Islet of Langerhans (tissue), 1 donor: ENCODE results near the gene POLDIP2.

ENCODE experiments used
- FAIRE-seq: peaks from one replicate; lab custom pipeline; 2011; peaks lifted over from hg19 to GRCh38; lab: Jason Lieb, UNC

POLDIP2 gene

DNA sequence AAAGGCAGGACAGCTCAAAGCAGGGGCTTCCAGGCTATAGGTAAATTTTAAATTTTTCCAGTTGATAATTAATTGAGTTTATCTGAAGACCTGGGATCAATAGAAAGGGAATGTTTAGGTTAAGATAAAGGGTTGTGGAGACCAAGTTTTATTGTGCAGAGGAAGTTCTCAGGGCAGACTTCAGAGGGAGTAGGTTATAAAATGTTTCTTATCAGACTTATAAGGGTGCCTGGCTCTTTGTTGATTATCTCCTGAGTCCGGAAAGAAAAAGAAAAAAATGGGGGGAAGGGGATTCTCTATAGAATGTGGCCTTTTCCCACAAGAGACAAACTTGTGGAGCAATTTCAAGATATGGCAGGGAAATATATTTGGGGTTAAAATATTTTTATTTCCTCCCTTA is 32.8 kb upstream of the POLDIP2 start:
- FAIRE-seq: no peak

DNA sequence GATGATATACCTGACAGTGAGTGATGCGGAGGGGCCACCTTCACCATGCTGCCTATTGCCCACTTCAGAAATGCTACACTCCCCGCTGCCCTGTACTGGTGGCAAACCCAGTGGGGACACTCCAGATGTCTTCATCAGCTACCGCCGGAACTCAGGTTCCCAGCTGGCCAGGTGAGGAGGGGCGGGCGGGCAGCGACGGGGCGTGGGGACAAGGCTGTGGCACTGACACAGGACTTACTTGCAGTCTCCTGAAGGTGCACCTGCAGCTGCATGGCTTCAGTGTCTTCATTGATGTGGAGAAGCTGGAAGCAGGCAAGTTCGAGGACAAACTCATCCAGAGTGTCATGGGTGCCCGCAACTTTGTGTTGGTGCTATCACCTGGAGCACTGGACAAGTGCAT is 30.8 kb upstream of the POLDIP2 start:
- FAIRE-seq: no peak

DNA sequence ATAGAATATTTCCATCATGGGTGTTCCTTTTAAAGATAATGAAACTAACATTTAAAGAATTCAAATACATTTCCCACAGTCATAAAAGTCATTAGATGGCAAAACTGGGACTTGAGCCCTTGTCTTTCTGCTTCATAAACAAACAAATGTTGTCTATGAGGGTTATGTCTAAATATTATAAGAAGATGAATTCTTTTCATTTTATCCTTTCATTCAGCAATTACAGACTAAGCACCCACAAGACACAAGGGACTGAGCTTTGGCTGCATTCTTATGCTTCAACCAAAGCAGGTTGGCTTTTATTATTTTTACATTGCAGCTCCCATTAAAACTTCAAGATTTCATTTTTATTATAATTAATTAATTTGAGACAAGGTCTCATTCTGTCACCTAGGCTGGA is 29.1 kb upstream of the POLDIP2 start:
- no peak for FAIRE-seq

DNA sequence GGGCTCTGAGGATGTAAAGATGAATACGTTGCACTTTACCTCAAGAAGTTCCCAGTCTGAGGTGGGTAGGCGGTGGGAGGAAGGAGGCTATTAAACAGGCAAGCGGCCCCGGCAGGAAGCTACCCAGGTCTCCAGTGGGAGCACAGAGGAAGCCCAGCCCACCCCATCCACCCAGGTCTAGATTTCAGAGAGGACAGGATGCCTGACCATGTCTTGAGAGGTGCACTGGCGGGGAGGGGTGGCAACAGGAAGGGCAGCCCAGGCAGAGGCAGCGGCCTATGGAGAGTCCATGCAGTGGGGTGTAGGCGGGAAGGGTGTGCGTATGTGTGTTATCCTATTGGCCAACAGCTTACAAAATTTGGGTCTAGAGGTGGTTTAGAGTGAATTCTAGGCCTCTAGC is 28.1 kb upstream of the POLDIP2 start:
- FAIRE-seq: no peak

DNA sequence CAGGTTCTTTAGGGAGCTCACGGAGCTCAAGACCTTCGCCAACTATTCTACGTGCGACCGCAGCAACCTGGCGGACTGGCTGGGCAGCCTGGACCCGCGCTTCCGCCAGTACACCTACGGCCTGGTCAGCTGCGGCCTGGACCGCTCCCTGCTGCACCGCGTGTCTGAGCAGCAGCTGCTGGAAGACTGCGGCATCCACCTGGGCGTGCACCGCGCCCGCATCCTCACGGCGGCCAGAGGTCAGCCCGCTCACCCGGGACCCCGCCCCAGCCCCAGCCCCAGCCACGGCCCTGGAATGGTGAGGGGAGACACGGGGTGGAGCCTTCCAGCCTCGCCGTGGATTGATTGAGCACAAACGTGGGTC is 27.7 kb upstream of the POLDIP2 start:
- FAIRE-seq: no peak

DNA sequence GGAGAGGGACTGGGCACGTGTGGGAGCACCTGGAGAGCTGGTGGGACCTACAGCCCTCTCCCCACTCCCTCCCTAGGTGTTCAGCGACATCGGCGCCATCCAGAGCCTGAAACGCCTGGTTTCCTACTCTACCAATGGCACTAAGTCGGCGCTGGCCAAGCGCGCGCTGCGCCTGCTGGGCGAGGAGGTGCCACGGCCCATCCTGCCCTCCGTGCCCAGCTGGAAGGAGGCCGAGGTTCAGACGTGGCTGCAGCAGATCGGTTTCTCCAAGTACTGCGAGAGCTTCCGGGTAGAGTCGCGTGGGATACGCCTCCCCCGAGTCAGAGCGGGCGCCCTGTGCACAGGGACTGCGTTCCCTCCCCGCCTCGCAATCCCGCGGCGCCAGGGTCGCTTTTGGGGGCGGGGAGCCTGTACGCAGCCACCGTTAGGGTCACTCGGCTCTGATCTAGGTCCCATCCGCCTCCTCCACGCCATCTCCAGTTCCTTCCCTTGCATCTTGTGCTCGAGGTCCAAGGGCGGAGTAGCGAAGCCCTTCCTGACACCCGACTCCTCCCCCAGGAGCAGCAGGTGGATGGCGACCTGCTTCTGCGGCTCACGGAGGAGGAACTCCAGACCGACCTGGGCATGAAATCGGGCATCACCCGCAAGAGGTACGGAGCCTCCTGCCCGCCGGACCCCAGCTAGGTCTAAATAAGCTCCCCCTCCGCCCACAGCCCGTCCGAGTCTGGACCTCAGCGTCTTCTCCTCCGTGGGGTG is 27.1 kb upstream of the POLDIP2 start:
- FAIRE-seq: no peak

DNA sequence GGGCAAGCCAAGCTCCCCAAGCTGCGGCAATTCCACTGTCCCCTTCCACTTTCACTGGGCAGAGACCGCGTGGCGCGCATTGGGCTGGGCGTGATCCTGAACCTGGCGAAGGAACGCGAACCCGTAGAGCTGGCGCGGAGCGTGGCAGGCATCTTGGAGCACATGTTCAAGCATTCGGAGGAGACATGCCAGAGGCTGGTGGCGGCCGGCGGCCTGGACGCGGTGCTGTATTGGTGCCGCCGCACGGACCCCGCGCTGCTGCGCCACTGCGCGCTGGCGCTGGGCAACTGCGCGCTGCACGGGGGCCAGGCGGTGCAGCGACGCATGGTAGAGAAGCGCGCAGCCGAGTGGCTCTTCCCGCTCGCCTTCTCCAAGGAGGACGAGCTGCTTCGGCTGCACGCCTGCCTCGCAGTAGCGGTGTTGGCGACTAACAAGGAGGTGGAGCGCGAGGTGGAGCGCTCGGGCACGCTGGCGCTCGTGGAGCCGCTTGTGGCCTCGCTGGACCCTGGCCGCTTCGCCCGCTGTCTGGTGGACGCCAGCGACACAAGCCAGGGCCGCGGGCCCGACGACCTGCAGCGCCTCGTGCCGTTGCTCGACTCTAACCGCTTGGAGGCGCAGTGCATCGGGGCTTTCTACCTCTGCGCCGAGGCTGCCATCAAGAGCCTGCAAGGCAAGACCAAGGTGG is 24.0 kb upstream of the POLDIP2 start:
- FAIRE-seq: no peak

DNA sequence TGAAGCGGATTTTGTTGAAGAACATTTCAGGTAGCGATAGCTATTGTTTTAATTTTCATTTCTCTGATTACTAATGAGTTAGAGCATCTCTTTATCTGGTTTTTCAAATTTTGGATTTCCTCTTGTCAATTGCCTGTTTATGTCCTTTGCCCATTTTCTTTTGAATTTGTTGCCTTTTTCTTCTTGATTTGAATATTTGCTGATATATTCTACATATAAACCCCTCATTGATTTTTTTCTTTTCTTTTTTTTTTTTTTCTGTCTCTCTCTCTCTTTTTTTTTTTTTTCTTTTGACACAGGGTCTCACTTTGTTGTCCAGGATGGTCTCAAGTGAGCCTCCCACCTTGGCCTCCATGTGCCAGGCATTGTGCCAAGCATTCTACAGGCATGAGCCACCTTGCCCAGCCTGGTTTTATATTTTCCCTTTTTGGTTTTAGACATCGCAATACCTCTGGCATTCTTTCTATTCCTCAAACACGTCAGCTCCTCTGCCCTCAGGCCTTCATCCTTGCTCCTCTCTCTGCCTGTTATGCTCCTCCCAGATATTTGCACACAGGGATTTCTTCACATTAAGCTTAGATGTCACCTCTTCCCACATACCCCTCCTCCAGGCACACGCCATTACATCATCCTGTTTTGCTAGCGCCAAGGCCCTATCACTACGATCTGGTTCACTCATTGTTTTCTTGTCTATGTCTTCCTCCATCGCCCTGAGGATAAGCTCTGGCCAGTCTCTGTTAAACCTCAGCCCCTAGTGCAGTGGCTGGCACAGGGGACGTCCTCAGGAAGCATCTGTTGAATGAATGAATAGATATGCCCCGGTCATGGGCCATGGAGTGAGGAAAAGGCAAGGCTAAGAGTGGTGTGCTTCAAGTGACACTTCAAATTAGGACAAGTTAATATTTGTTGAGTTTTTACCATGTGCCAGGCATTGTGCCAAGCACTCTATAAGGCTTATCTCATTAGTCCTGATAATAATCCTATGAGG is 22.8 kb upstream of the POLDIP2 start:
- FAIRE-seq: no peak

DNA sequence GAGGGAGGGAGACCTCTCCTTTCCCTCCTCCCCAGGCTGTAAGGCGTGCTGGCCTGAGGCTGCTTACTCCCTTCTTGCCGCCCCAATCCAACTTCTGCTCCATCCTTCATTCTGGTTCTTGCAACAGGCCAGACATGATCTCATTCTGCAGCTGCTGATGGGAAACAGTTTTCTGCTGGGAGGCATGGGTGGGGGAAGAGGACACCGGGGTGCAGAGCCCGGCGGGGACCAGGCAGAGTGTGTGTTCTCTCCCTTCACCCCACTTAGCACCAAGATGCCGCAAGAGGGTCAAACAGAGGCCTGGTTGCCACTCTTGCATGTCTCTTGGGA is 15.6 kb upstream of the POLDIP2 start:
- FAIRE-seq: no peak

DNA sequence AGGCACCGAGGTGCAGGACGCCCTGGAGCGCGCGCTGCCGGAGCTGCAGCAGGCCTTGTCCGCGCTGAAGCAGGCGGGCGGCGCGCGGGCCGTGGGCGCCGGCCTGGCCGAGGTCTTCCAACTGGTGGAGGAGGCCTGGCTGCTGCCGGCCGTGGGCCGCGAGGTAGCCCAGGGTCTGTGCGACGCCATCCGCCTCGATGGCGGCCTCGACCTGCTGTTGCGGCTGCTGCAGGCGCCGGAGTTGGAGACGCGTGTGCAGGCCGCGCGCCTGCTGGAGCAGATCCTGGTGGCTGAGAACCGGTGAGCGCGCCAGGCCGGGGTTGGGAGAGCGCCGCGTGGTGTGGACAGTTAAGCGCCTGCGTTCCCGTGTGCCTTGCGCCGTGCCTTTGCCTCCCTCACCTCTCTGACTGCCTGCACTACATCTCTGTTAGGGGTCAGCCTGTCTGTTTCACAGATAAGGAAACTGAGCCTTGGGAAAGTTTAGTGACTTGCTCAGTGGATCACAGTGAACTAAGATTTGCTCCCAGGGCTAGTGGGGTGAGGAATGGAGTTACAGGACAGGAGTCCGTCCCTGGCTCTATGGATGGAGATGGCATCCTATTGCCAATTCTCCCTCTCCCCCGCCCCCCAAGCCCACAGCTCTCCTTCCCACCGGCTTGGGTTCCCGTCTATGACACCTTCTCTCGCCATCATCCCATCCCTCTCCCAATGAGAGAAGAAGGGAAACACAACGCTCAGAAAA is 15.0 kb upstream of the POLDIP2 start:
- FAIRE-seq: no peak

DNA sequence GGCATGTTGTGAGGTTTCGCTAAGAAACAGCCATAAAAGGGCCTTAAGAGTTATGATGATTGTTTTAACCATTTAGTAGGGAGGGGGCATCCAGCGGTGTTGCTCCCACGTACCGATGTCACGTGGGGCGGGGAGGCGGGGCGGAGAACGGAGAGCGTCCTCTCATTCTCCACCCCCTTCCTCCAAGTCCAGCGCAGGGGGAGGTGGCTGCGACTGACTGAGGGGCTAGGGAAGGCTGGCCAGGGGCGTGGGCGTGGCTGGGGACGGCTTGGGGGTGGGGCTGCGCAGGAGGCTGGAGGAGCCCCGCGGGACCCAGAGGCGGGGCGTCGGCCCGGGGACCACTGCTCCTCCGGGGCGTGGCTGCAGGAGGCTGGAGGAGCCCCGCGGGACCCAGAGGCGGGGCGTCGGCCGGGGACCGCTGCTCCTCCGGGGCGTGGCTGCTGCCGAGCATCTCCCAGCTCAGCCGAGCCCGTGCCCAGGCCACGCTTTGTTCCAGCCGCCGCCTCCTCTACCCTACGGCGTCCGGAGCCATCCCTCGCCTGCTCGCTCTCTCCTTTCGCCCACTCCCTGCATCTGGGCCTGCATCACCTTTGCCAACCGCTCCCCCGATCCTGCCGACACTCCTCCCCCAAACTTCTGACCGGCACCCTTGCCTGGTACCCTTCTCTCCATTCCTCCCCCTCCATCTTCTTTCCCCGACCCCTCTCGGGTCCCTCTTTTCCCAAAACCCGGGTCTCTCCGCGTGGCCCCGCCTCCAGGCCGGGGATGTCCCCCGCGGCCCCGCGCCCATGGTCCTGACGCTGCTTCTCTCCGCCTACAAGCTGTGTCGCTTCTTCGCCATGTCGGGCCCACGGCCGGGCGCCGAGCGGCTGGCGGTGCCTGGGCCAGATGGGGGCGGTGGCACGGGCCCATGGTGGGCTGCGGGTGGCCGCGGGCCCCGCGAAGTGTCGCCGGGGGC is 14.2 kb upstream of the POLDIP2 start, which contains the start of gene SARM1:
SARM1 (plus strand) TSS at position 450 of the 958 bp plus-strand sequence; CDS start at position 789, 339 bp downstream.
- FAIRE-seq: no peak

DNA sequence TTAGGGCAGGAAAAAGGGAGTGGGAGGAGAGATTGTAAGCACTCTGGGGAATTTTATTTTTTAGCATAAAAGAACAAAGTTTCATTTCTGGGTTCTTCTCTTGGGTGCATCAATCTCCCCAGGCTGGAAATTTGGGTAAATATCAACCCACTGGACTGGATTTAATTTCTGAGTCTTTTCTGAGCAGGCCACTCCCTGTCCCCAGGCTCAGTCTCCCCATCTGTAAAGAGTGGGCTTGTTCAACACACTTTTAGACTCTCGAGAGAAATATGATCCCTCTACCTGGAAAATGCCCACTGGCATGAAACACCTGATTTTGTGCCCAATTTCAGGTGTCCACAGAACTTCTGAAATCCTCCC is 13.4 kb upstream of the POLDIP2 start:
- no peak for FAIRE-seq

DNA sequence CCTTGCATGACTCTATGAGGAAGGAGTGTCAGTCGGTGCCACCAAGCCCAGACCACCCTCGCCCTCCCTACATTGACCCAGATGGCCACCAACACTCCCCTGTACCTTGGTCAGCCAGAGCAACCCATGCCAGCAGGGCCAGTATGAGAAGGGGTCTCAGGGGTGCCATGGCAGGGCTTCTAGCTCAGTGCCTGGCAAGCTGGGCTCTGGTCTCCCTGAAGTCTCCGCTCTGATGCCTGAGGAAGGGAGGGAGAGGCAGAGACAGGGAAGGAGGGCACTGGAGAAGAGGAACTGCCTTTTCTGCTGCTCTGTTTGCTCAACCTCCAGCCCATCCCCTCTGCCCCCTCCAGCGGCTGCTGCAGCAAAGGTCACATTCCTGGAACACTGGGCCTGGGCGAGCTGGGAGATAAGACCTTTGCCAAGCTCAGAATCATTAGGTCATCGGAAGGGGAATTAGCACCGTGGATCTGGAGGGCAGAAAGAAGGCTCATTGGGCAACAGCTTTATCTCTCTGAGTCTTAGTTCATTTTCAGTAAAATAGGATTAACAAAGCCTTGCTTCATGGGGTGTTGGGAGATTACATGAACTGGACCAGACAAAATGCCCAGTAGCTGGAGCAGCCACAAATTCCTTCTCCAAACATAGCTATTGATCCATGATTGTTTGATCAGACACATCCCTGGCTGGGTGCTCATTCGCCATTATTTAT is 12.9 kb upstream of the POLDIP2 start, which contains the start of gene VTN:
VTN (minus strand) TSS at position 273 of the 709 bp plus-strand sequence; CDS start at position 169, 104 bp downstream.
- FAIRE-seq: no peak

DNA sequence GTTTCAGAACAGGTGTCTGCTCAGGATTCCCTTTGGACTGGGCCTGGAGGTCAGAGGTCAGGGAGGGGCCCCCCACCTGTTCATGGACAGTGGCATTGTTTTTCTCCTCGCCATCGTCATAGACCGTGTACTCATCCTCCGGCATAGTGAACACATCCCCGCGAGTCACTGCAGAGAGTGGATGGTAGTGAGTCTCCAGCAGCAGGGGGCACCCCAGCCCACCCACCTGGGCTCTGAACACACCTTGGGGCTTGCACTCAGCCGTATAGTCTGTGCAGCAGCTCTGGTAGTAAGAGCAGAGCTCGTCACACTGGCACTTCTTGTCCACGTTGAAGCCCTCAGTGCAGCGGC is 12.3 kb upstream of the POLDIP2 start:
- FAIRE-seq: no peak

DNA sequence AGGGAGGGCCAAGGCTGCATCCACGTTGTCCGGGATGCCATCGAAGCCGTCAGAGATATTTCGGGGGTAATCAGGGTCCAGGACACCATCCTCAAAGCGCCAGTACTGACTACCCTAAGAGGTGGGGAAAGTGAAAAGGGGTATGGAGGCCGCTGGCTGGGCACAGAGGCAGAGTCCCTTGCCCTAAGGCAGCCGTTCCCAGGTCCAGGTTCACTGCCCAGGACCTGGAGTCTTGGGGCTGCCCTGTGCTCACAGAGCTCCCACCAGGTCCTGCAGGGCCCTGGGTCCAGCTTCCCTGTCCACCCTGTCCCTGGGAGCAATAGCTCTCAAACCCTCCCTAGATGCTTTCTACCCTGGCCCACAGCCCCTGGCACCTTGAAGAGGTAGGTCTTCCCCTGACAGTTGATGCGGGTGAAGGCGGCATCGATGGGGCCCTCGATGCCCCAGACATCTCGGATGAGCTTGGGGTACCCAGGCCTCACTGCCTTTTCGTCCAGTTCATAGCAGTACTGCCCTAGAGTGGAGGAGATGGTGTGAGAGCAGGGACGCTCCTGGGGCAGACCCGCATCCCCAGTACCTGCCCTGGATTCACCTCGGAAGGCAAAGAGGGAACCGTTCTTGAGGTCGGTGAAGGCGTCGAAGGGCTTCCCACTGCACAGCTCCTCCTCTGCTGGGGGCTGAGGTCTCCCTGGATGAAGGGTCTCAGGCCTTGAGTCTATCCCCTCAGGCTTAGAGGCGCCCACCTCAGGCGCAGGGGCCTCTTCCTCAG is 11.8 kb upstream of the POLDIP2 start:
- FAIRE-seq: no peak

DNA sequence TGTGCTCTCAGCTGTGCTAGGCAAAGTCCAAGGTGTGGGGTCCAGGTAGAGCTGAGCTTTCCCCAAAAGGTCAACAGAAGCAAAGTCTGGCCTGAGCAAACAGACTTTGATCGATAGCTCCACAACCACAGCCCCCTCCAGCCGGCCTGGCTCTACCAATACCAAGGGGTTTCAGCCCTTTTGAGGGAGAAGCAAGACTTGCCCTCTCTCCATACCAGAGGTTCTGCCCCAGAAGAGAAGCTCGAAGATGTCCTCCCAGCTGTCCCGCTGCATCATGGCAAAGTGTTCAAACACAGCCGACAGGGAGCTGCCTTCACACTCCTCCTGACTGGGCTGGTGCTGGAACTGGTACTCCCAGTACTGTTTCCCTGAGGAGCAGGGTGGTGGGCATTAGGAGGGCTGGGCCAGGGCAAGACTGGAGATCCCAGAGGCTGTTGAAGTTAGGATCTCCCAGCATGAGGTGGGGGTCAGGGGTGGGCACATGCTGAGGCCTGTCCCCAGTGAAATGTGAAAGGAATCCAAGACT is 11.0 kb upstream of the POLDIP2 start:
- no peak for FAIRE-seq

DNA sequence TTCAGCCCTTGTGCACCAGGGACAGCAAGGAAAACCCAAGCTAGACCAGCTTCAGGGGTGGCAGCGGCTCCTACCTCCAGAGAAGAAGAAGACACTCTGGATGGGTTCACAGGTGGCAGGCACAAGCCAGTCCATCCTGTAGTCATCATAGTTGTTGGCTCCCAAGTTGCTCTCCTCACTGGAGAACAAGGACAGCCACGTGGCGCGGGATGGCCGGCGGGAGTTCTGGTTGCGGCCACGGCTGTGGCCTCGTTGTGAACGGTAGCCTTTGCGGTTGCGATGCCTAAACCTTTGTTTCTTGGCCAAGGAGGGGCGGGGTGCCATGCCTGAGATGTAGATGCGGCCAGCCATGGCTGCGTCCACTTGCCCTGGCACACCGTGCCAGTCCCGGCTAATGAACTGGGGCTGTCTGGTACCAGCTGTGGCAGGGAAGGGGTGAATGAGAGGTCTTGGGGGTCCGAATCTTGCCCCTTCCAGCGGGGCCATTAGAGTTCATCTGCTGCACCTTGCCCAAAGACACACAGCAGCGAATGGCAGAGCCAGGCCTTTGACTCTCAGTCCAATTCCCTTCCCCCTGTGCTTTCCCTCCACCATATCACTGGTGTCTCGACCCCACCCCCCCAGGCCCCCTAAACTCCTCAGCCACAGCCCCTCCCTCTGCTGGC is 10.4 kb upstream of the POLDIP2 start:
- no peak for FAIRE-seq

DNA sequence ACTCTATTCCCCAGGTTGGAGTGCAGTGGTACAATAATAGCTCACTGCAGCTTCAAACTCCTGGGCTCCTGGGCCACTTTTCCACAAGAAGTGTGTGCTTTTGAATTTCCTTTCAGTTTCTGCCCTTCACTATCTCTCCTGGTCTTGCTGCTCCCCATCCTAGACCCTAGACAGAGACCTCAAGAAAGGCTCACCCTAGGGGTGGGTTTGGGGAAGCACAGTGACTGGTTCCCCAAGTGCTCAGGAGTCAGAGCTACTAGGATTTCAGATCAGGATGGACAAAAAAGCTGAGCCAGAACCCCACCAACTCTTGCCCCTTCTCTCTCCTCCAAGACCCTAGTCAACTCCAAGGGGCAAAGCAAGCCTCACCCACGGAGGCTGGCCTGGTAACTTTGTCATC is 9.3 kb upstream of the POLDIP2 start:
- no peak for FAIRE-seq

DNA sequence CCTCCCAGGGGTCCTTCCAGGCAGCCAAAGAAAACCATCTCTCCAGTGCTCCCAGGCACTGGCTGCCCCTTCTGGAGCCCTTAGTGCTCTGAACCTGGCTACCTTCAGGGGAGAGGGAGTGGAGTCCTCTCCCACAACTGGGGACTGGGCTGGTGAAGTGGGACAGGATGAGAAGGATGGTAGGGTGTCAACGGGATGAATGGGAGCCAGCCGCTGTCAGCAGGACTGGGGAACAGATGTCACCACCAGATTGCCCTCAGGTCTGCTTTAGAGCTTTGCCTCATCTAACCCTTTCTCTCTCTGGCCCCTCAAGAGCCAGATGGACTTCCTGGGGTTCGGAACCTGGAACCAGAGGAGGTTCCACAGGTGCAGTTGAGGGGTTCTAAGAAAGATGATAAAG is 8.2 kb upstream of the POLDIP2 start:
- FAIRE-seq: no peak
